GM12801 (cell line): ENCODE measurements around the gene PNLDC1.

Source experiments
- CTCF ChIP-seq: IDR thresholded peaks from one replicate; pipeline ENCODE4 v1.5.1; 2011; ENCODE audit warnings: control low read depth; ENCODE audit not compliant: insufficient read length; ENCODE audit errors: extremely low read depth

Gene PNLDC1

GRCh38 chr6:159769470-159769869 is 30.6 kb upstream of the PNLDC1 start:
- no peak for TF ChIP-seq CTCF

DNA sequence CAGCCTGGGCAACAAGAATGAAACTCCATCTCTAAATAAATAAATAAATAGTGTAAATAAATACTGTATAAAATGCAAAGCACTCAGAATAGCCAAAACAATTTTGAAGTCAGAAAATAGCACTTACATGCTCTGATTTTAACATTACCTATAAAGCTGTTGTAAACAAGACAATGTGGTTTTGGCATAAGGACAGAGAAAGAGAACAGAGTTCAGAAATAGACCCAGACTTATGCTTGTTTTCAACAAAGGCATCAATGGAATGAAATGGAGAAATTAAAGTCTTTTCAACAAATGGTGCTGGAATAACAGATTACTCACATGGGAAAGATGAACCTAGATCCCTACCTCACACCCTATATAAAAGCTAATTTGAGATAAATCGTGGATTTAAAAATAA is 27.9 kb upstream of the PNLDC1 start:
- TF ChIP-seq CTCF = no peak

- no peak for TF ChIP-seq CTCF
These were observed 22.7 kb upstream of the PNLDC1 start for GRCh38 chr6:159777240-159777904.

- TF ChIP-seq CTCF = no peak
These were observed 21.9 kb upstream of the PNLDC1 start for GRCh38 chr6:159778131-159778530.

- no peak for TF ChIP-seq CTCF
These were observed 21.5 kb upstream of the PNLDC1 start for GRCh38 chr6:159778542-159779103.

GRCh38 chr6:159788276-159788675 is 11.8 kb upstream of the PNLDC1 start:
- no peak for TF ChIP-seq CTCF

DNA sequence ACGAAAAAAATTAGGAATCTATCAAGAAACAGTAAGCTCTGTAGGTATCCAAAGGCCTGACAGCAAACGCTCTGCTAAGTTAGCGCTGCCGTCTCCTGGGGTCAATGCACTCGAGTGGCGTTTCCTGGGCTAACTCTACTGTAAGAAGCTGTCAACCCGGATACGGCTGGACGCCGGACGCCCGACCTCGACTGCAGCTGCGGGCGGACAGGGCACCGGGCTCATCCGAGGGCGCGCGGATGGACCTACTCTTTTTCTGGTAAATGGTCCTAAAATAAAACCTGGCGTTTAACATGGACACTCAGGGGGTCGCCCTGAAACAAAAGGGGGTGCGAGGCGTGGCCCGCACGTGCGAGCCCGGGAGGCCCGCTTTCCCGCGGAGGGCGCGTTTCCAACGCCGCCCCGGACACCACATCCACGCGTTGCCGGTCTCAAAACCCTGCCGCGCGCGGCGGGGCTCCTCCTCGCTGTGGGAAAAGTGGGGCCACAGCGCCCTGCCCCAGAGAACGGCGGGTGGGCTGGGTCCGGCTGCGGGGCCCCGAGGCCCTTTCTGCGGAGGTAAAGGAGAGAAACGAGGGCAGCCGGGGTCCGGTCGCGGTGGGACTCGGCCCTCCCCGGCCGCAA is 11.2 kb upstream of the PNLDC1 start:
- TF ChIP-seq CTCF = no peak
